SK-N-SH treated with all-trans-retinoic acid at 6 μM for 48 hours (cell line): ENCODE measurements around the gene LTBP1.
A peak's percentile ranks its signal among the peaks of the same experiment; 100 is the strongest.
"Not testable (repeated sequence)": the region's sequence is repeated elsewhere in the genome, so short reads cannot be mapped to it uniquely, and the experiment has no call there.

ENCODE experiments used
- ATAC-seq: fragments of 200-7000 bp; cut with Tn5 transposase; 3 replicates; pipeline ENCODE4 v1.9.1; 2020; ENCODE audit warnings: mild to moderate bottlenecking, moderate library complexity
- BACH2 ChIP-seq: fragments of 250-450 bp; sonication (Bioruptor Pico); IDR thresholded peaks from 2 replicates; pipeline ENCODE4 v1.9.0; 2021; ENCODE audit warnings: mild to moderate bottlenecking, borderline replicate concordance
- CSDC2 ChIP-seq: fragments of 250-450 bp; sonication (Bioruptor Pico); IDR thresholded peaks from 2 replicates; pipeline ENCODE4 v1.5.0; 2020; ENCODE audit warnings: mild to moderate bottlenecking, moderate library complexity
- ESRRG ChIP-seq: fragments of 250-450 bp; sonication (Bioruptor Pico); IDR thresholded peaks from 2 replicates; pipeline ENCODE4 v1.6.1; 2021; ENCODE audit warnings: mild to moderate bottlenecking
- GLIS3 ChIP-seq: fragments of 250-450 bp; sonication (Bioruptor Pico); IDR thresholded peaks from 2 replicates; pipeline ENCODE4 v1.5.0; 2020; ENCODE audit warnings: mild to moderate bottlenecking, moderate library complexity
- PATZ1 ChIP-seq: fragments of 250-450 bp; sonication (Bioruptor Pico); IDR thresholded peaks from 2 replicates; pipeline ENCODE4 v1.8.0; 2020; ENCODE audit warnings: mild to moderate bottlenecking, moderate library complexity, borderline replicate concordance
- PPARA ChIP-seq: fragments of 250-450 bp; sonication (Bioruptor Pico); IDR thresholded peaks from 2 replicates; pipeline ENCODE4 v1.5.0; 2020; ENCODE audit warnings: mild to moderate bottlenecking, borderline replicate concordance
- RARB ChIP-seq: fragments of 250-450 bp; sonication (Bioruptor Pico); IDR thresholded peaks from 2 replicates; pipeline ENCODE4 v1.8.0; 2021; ENCODE audit warnings: mild to moderate bottlenecking, moderate library complexity
- SNAI2 ChIP-seq: fragments of 250-450 bp; sonication (Bioruptor Pico); IDR thresholded peaks from 2 replicates; pipeline ENCODE4 v1.5.0; 2020; ENCODE audit warnings: mild to moderate bottlenecking, moderate library complexity
- TCF4 ChIP-seq: fragments of 250-450 bp; sonication (Bioruptor Pico); IDR thresholded peaks from 2 replicates; pipeline ENCODE4 v1.8.0; 2021; ENCODE audit warnings: mild to moderate bottlenecking, moderate library complexity, borderline replicate concordance
- TOX ChIP-seq: fragments of 250-450 bp; sonication (Bioruptor Pico); IDR thresholded peaks from 2 replicates; pipeline ENCODE4 v1.8.0; 2021; ENCODE audit warnings: mild to moderate bottlenecking, moderate library complexity, borderline replicate concordance
- ZFP3 ChIP-seq: fragments of 250-450 bp; sonication (Bioruptor Pico); IDR thresholded peaks from 2 replicates; pipeline ENCODE4 v1.5.0; 2020; ENCODE audit warnings: mild to moderate bottlenecking, moderate library complexity
- ZNF565 ChIP-seq: fragments of 450-650 bp; formaldehyde crosslinking; conservative IDR thresholded peaks from 2 replicates; pipeline ENCODE4 v1.5.0; 2020; ENCODE audit warnings: low read depth, mild to moderate bottlenecking, moderate library complexity
- ZNF70 ChIP-seq: fragments of 450-650 bp; formaldehyde crosslinking; IDR thresholded peaks from 2 replicates; pipeline ENCODE4 v1.5.0; 2020; ENCODE audit warnings: mild to moderate bottlenecking, moderate library complexity
- ZNF8 ChIP-seq: fragments of 450-650 bp; formaldehyde crosslinking; IDR thresholded peaks from 2 replicates; pipeline ENCODE4 v1.5.0; 2020; ENCODE audit warnings: mild to moderate bottlenecking, moderate library complexity
- TF ChIP-seq, protein P1 (sequence below): fragments of 250-450 bp; sonication (Bioruptor Pico); IDR thresholded peaks from 2 replicates; pipeline ENCODE4 v1.5.1; 2020; ENCODE audit warnings: low read depth, mild to moderate bottlenecking, moderate library complexity
- TF ChIP-seq, protein P2 (sequence below): fragments of 250-450 bp; sonication (Bioruptor Pico); IDR thresholded peaks from 2 replicates; pipeline ENCODE4 v1.5.1; 2021; ENCODE audit warnings: mild to moderate bottlenecking, moderate library complexity
- TF ChIP-seq, protein P3 (sequence below): fragments of 250-450 bp; sonication (Bioruptor Pico); IDR thresholded peaks from 2 replicates; pipeline ENCODE4 v1.5.0; 2020; ENCODE audit warnings: mild to moderate bottlenecking, moderate library complexity

Gene LTBP1

GRCh38 chr2:32969444-32970162, 22.9 kb downstream of the LTBP1 start:
- TF ChIP-seq TCF4, result no peak
- peak; percentile 74 for TF ChIP-seq ZNF8
- ATAC-seq, result 0 out of 3 replicates have a peak, but pooled peaks have one; percentile 26

DNA sequence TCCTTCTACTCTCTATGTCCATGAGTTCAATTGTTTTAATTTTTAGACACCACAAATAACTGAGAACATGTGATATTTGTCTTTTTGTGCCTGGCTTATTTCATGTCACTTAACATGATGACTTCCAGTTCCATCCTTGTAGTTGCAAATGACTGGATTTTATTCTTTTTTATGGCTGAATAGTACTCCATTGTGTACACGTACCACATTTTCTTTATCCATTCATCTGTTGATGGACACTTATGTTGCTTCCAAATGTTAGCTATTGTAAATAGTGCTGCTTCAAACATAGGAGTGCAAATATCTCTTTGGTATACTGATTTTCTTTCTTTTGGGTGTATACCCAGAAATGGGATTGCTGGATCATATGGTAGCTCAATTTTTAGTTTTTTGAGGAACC, 27.0 kb downstream of the LTBP1 start:
- peak; percentile 96 for TF ChIP-seq ZNF8
- TF ChIP-seq, all 23 proteins: peak for 1; not testable (repeated sequence) for 22
- ATAC-seq, result not testable (repeated sequence)

- TF ChIP-seq, protein P1, sequence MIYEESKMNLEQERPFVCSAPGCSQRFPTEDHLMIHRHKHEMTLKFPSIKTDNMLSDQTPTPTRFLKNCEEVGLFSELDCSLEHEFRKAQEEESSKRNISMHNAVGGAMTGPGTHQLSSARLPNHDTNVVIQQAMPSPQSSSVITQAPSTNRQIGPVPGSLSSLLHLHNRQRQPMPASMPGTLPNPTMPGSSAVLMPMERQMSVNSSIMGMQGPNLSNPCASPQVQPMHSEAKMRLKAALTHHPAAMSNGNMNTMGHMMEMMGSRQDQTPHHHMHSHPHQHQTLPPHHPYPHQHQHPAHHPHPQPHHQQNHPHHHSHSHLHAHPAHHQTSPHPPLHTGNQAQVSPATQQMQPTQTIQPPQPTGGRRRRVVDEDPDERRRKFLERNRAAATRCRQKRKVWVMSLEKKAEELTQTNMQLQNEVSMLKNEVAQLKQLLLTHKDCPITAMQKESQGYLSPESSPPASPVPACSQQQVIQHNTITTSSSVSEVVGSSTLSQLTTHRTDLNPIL (CRISPR knock-in tag), result no peak
- TF ChIP-seq ZNF70 (CRISPR knock-in tag) (no peak), TCF4 (no peak), PATZ1 (no peak), GLIS3 (no peak), CSDC2 (CRISPR knock-in tag) (no peak), BACH2 (CRISPR knock-in tag) (no peak), ZFP3 (CRISPR knock-in tag) (no peak)
- TF ChIP-seq, protein P2, sequence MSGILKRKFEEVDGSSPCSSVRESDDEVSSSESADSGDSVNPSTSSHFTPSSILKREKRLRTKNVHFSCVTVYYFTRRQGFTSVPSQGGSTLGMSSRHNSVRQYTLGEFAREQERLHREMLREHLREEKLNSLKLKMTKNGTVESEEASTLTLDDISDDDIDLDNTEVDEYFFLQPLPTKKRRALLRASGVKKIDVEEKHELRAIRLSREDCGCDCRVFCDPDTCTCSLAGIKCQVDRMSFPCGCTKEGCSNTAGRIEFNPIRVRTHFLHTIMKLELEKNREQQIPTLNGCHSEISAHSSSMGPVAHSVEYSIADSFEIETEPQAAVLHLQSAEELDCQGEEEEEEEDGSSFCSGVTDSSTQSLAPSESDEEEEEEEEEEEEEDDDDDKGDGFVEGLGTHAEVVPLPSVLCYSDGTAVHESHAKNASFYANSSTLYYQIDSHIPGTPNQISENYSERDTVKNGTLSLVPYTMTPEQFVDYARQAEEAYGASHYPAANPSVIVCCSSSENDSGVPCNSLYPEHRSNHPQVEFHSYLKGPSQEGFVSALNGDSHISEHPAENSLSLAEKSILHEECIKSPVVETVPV, result no peak
- TF ChIP-seq, protein P3, sequence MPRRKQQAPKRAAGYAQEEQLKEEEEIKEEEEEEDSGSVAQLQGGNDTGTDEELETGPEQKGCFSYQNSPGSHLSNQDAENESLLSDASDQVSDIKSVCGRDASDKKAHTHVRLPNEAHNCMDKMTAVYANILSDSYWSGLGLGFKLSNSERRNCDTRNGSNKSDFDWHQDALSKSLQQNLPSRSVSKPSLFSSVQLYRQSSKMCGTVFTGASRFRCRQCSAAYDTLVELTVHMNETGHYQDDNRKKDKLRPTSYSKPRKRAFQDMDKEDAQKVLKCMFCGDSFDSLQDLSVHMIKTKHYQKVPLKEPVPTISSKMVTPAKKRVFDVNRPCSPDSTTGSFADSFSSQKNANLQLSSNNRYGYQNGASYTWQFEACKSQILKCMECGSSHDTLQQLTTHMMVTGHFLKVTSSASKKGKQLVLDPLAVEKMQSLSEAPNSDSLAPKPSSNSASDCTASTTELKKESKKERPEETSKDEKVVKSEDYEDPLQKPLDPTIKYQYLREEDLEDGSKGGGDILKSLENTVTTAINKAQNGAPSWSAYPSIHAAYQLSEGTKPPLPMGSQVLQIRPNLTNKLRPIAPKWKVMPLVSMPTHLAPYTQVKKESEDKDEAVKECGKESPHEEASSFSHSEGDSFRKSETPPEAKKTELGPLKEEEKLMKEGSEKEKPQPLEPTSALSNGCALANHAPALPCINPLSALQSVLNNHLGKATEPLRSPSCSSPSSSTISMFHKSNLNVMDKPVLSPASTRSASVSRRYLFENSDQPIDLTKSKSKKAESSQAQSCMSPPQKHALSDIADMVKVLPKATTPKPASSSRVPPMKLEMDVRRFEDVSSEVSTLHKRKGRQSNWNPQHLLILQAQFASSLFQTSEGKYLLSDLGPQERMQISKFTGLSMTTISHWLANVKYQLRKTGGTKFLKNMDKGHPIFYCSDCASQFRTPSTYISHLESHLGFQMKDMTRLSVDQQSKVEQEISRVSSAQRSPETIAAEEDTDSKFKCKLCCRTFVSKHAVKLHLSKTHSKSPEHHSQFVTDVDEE (CRISPR knock-in tag), result no peak
- peak; percentile 28 for ATAC-seq
These were observed 29.8 kb downstream of the LTBP1 start for GRCh38 chr2:32976409-32977063.

GRCh38 chr2:32977228-32977758, 30.5 kb downstream of the LTBP1 start:
- peak; percentile 69 for ATAC-seq
- TF ChIP-seq BACH2 (CRISPR knock-in tag), result no peak
- TF ChIP-seq PPARA (CRISPR knock-in tag), result no peak
- TF ChIP-seq SNAI2, result no peak
- no peak for TF ChIP-seq TOX (CRISPR knock-in tag)
- TF ChIP-seq TCF4, result no peak
- TF ChIP-seq ZNF70 (CRISPR knock-in tag), result no peak
- TF ChIP-seq GLIS3, result no peak
- no peak for TF ChIP-seq ZFP3 (CRISPR knock-in tag)
- TF ChIP-seq CSDC2 (CRISPR knock-in tag), result no peak
- TF ChIP-seq RARB, result no peak

GRCh38 chr2:32981612-32982011, 34.9 kb downstream of the LTBP1 start:
- no peak for TF ChIP-seq SNAI2
- no peak for TF ChIP-seq ESRRG (CRISPR knock-in tag)
- no peak for TF ChIP-seq BACH2 (CRISPR knock-in tag)
- TF ChIP-seq, protein P3 (CRISPR knock-in tag), result no peak
- no peak for TF ChIP-seq RARB
- TF ChIP-seq ZNF565, result no peak
- TF ChIP-seq, protein P1 (CRISPR knock-in tag), result no peak
- no peak for TF ChIP-seq GLIS3
- TF ChIP-seq TCF4, result no peak
- TF ChIP-seq PPARA (CRISPR knock-in tag), result no peak
- TF ChIP-seq, protein P2, result no peak
- no peak for TF ChIP-seq TOX (CRISPR knock-in tag)
- ATAC-seq, result no peak
